Fibroblast of lung (primary cell): Measurements from ENCODE around the gene ITGB8. TPM values are rescaled to one million over a fixed set of nuclear protein-coding genes. Genes with fewer than 3 reads are reported as not detected.
A peak's percentile ranks its signal among the peaks of the same experiment; 100 is the strongest.

Source experiments
- DNase-seq, 2 donors: peaks; one replicate each; pipeline versions ENCODE4 v3.0.0 to v3.0.0-alpha.2; 2010; ENCODE audit warnings: low read depth in 2 of 2
- H2AFZ ChIP-seq: 2 replicates; pipeline ENCODE4 v1.5.1; 2012; ENCODE audit warnings: low read length, control low read depth, inconsistent platforms
- H3K27ac ChIP-seq: 2 replicates; pipeline ENCODE4 v1.5.1; 2011; ENCODE audit warnings: low read length, control low read depth; ENCODE audit not compliant: insufficient read depth
- H3K27me3 ChIP-seq: 2 replicates; pipeline ENCODE4 v1.5.1; 2011; ENCODE audit warnings: mild to moderate bottlenecking, low read length; ENCODE audit not compliant: control insufficient read depth, insufficient read depth
- H3K36me3 ChIP-seq: 2 replicates; pipeline ENCODE4 v1.5.1; 2011; ENCODE audit warnings: low read length; ENCODE audit not compliant: control insufficient read depth, insufficient read depth
- H3K4me1 ChIP-seq: 2 replicates; pipeline ENCODE4 v1.5.1; 2011; ENCODE audit warnings: low read length; ENCODE audit not compliant: control insufficient read depth, insufficient read depth; ENCODE audit errors: extremely low read depth
- H3K4me2 ChIP-seq: 2 replicates; pipeline ENCODE4 v1.5.1; 2011; ENCODE audit warnings: low read length, control low read depth; ENCODE audit not compliant: insufficient read depth; ENCODE audit errors: extremely low read depth
- H3K4me3 ChIP-seq, 4 experiments: fragments of 200-600 bp in 1 of 4; sonication (generic) in 1 of 4; replicated peaks in 1 of 4; 2 replicates each; pipeline ENCODE4 v1.5.1; 2011 to 2016; ENCODE audit warnings: low read length in 4 of 4, low read depth in 3 of 4, mild to moderate bottlenecking in 3 of 4, control low read depth in 2 of 4, inconsistent platforms in 1 of 4, mixed read lengths in 1 of 4; ENCODE audit not compliant: insufficient read depth in 1 of 4; ENCODE audit errors: control extremely low read depth in 1 of 4
- H3K79me2 ChIP-seq: 2 replicates; pipeline ENCODE4 v1.5.1; 2012; ENCODE audit warnings: mild to moderate bottlenecking, low read length, inconsistent platforms; ENCODE audit not compliant: control insufficient read depth, insufficient read depth
- H3K9ac ChIP-seq: 2 replicates; pipeline ENCODE4 v1.5.1; 2011; ENCODE audit warnings: mild to moderate bottlenecking, low read length, control low read depth; ENCODE audit not compliant: insufficient read depth
- H3K9me3 ChIP-seq: 2 replicates; pipeline ENCODE4 v1.5.1; 2012; ENCODE audit warnings: low read depth, low read length; ENCODE audit not compliant: control insufficient read depth, insufficient read depth
- H4K20me1 ChIP-seq: 2 replicates; pipeline ENCODE4 v1.5.1; 2011; ENCODE audit warnings: low read length; ENCODE audit not compliant: control insufficient read depth, insufficient read depth; ENCODE audit errors: extremely low read depth
- CTCF ChIP-seq, 2 donors: IDR thresholded peaks in 1 of 2; conservative IDR thresholded peaks in 1 of 2; 1 replicate in 1 of 2; 2 replicates in 1 of 2; pipeline ENCODE4 v1.5.1; 2011 to 2012; ENCODE audit warnings: low read length in 2 of 2, control low read depth in 1 of 2, inconsistent platforms in 1 of 2, low read depth in 1 of 2, mild to moderate bottlenecking in 1 of 2
- EZH2 ChIP-seq: IDR thresholded peaks from 2 replicates; pipeline ENCODE4 v1.5.1; 2012; ENCODE audit warnings: low read length, control low read depth, mild to moderate bottlenecking; ENCODE audit errors: missing control alignments
- polyA plus RNA-seq, 2 donors: library from polyadenylated mRNA; depleted of rRNA in 1 of 2; stranded (reverse) in 1 of 2; unstranded in 1 of 2; fragments of >200 nt; gene quantifications; 2 replicates each; pipeline ENCODE4 v1.2.1, GENCODE V29; 2011 to 2012; ENCODE audit warnings: missing spikeins in 1 of 2
- total RNA-seq: library from RNA; depleted of rRNA; stranded (reverse); fragments of >200 nt; gene quantifications from 2 replicates; pipeline ENCODE4 v1.2.1, GENCODE V29; 2014

The ITGB8 gene
- total and polyA plus RNA-seq, 2 donors (not counting 1 experiment from before 2014, with no cell fraction given), result 3.8 to 100 TPM

GRCh38 chr7:20331910-20332813, 1.5 kb downstream of the ITGB8 start:
- Histone ChIP-seq H3K9me3 (no peaks in the 10 kb centered on the region), H3K4me1 (peaks cover 5% of the 10 kb centered on the region), H3K36me3 (no peaks in the 10 kb centered on the region), H3K27me3 (no peaks in the 10 kb centered on the region), H3K4me2 (peak overlapping the region; percentile 97), H4K20me1 (no peaks in the 10 kb centered on the region), H3K27ac (no peak overlapping the region), H2AFZ (no peak overlapping the region), H3K4me3 (peak overlapping the region; percentile 64 to 84 (median 73)), H3K9ac (peak overlapping the region; percentile 8), H3K79me2 (no peaks in the 10 kb centered on the region)
- no peak for DNase-seq
- no peak for TF ChIP-seq CTCF (conservative IDR thresholded peaks at IDR 0.05 in 1 of 2, IDR thresholded peaks at IDR 0.05 in 1 of 2; ENCODE audit: low read depth in 1 of 2, low read length in 2 of 2)
- TF ChIP-seq EZH2, result no peak

- Histone ChIP-seq H2AFZ (no peak overlapping the region), H3K79me2 (no peaks in the 10 kb centered on the region), H3K36me3 (no peaks in the 10 kb centered on the region), H3K9me3 (no peaks in the 10 kb centered on the region), H3K27me3 (no peaks in the 10 kb centered on the region), H3K9ac (no peak overlapping the region), H3K4me1 (no peaks in the 10 kb centered on the region), H4K20me1 (no peaks in the 10 kb centered on the region), H3K27ac (no peak overlapping the region), H3K4me3 (no peak overlapping the region), H3K4me2 (no peak overlapping the region)
- no peak for DNase-seq
- TF ChIP-seq CTCF (conservative IDR thresholded peaks at IDR 0.05 in 1 of 2, IDR thresholded peaks at IDR 0.05 in 1 of 2; ENCODE audit: low read depth in 1 of 2, low read length in 2 of 2), result no peak
- no peak for TF ChIP-seq EZH2
Measured at GRCh38 chr7:20338285-20338684, 7.6 kb downstream of the ITGB8 start.

- Histone ChIP-seq H3K4me2 (no peak overlapping the region), H3K9ac (no peak overlapping the region), H3K27me3 (no peaks in the 10 kb centered on the region), H3K9me3 (no peaks in the 10 kb centered on the region), H4K20me1 (no peaks in the 10 kb centered on the region), H3K4me3 (no peak overlapping the region), H3K4me1 (no peaks in the 10 kb centered on the region), H2AFZ (no peak overlapping the region), H3K36me3 (no peaks in the 10 kb centered on the region), H3K79me2 (no peaks in the 10 kb centered on the region), H3K27ac (no peak overlapping the region)
- no peak for TF ChIP-seq EZH2
- TF ChIP-seq CTCF (conservative IDR thresholded peaks at IDR 0.05 in 1 of 2, IDR thresholded peaks at IDR 0.05 in 1 of 2; ENCODE audit: low read depth in 1 of 2, low read length in 2 of 2), result no peak
- no peak for DNase-seq
Measured at GRCh38 chr7:20340839-20341238, 10.1 kb downstream of the ITGB8 start.
